AG09309 (cell line): ENCODE measurements around the gene PPP1R16B.

ENCODE experiments used
- DNase-seq: peaks from one replicate; pipeline ENCODE4 v3.0.0-alpha.2; 2010; ENCODE audit warnings: low read depth
- H3K4me3 ChIP-seq: 2 replicates; pipeline ENCODE4 v1.5.1; 2011; ENCODE audit warnings: mild to moderate bottlenecking, low read depth, low read length, moderate library complexity; ENCODE audit not compliant: control insufficient read depth
- TF ChIP-seq, protein P1 (sequence below): IDR thresholded peaks from 2 replicates; pipeline ENCODE4 v1.5.1; 2011; ENCODE audit warnings: mild to moderate bottlenecking, low read depth, low read length, inconsistent platforms; ENCODE audit not compliant: insufficient read depth, control insufficient read depth; ENCODE audit errors: missing control alignments

PPP1R16B gene

DNA sequence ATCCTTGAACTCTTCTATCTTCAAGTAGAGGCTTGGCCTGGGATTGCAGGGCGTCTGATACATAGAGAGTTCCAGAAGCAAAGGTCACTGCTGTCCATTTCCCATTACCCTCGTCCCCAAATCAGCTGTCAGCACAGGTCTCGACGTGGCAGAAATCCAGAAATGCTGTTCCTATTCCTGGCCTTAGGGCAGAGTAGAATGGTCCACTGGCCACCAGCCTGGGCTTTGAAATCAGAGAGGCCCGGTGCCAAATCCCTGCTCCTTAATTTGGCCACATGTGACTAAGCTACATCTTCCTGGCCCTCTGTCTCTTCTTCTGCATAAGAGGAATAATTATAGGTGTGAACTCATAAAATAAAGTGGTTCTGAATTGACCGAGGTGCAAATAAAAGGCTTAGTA is 79.9 kb downstream of the PPP1R16B start:
- TF ChIP-seq, protein P1, sequence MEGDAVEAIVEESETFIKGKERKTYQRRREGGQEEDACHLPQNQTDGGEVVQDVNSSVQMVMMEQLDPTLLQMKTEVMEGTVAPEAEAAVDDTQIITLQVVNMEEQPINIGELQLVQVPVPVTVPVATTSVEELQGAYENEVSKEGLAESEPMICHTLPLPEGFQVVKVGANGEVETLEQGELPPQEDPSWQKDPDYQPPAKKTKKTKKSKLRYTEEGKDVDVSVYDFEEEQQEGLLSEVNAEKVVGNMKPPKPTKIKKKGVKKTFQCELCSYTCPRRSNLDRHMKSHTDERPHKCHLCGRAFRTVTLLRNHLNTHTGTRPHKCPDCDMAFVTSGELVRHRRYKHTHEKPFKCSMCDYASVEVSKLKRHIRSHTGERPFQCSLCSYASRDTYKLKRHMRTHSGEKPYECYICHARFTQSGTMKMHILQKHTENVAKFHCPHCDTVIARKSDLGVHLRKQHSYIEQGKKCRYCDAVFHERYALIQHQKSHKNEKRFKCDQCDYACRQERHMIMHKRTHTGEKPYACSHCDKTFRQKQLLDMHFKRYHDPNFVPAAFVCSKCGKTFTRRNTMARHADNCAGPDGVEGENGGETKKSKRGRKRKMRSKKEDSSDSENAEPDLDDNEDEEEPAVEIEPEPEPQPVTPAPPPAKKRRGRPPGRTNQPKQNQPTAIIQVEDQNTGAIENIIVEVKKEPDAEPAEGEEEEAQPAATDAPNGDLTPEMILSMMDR = no peak
- no peak overlapping the region for H3K4me3 ChIP-seq
- DNase-seq = no peak

DNA sequence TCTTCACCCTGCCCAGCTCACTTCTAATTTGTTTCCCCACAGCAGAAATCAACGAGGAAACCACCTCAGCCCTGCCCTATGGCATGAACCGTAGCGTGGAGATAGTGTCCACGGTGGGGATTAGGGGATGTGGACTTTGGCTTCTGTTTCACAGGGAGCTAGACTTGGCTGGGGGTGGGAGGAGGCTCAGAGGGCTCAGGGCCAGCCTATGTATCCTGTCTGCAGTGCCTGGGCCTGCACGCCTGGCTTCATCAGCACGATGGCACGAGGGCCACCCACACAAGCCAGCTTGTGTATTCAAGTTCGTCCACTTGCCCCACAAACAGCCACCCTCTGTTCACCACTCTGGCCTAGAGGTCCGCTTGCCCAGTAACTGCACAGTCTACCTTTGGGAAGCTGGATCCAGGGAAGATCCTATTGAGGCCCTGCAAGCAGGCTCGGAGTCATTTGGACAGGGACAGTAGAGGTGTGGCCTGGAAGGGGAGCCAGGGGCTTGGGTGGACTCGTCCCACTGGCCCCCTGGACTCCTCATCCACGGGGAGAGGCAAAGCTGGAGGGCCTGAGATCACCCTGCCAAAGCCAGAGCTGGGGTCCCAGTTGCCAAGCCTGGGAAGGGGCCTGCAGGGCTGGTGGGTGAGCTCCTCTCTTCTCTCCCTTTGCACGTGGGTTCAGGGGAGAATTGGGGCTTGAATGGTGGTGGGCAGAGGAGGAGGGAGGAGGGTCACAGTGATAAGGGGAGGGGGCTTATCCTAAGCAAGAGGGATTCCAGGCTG is 82.7 kb downstream of the PPP1R16B start:
- no peak overlapping the region for H3K4me3 ChIP-seq

GRCh38 chr20:38889050-38889449 is 83.6 kb downstream of the PPP1R16B start:
- no peak overlapping the region for H3K4me3 ChIP-seq
- no peak for DNase-seq
- TF ChIP-seq, protein P1 = no peak

More for the DNA sequence above, 82.7 kb downstream of the PPP1R16B start:
- DNase-seq = no peak
- TF ChIP-seq, protein P1 = no peak

DNA sequence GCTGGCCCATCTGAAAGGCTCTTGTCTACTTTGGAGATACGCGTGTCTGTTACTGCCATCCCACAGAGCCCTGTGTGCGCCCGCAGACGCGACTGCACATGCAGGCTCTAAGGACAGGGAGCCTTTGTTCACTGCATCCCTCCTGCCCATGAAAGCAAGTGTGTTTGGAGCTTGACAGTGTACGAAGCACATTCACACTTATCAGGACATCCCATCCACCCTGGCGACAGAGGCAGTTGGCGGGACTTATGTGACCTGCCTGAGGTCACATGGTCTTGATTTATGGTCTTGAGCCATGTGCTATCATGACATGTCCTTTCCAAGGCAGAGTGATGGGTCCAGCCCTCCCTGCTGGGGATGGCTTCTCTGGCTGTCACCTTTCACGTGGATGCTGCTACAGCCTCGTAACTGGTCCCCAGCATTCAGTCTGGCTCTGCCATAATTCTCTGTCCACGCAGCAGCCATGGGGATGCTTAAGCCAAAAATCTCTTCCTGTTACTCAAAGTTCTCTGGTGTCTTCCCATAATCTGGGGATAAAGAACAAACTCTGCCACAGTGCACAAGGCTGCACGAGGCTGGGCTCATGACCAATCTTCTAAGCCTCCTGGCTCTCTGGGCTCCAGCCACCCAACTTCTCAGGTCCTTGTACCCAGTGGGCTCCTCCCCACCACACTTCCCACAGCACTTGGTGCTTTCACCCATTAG is 84.4 kb downstream of the PPP1R16B start:
- TF ChIP-seq, protein P1 = no peak
- DNase-seq = no peak
- no peak overlapping the region for H3K4me3 ChIP-seq

DNA sequence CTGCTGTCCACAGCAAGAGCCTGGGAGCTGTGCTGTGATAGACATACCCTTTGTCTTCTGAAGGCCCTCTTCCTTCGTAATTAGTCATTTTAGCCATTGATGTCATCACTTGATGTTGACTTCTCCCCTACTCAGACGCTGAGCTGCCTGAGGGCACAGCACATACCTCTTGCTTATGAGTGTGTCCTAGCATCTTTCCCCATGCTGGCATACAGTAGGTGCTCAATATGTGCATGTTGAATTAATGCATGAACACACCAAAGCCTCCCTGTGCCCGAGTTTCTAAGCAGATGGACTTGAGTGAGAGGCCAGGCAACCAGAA is 85.0 kb downstream of the PPP1R16B start:
- DNase-seq = no peak
- TF ChIP-seq, protein P1 = no peak
- no peak overlapping the region for H3K4me3 ChIP-seq

- DNase-seq = no peak
- no peak overlapping the region for H3K4me3 ChIP-seq
- TF ChIP-seq, protein P1 = no peak
Observed at GRCh38 chr20:38892091-38892981, 86.8 kb downstream of the PPP1R16B start.
